Measurements from ENCODE around the gene MFN2. TPM values are rescaled to one million over a fixed set of nuclear protein-coding genes. Genes with fewer than 3 reads are reported as not detected.

Gene MFN2
- total and polyA plus RNA-seq, 9 of the 15 experiments (the other 6 are each of a cell fraction or from before 2014, with no cell fraction given) = 10.5 to 158 (median 87.1) TPM

- TF ChIP-seq ZBTB11 (CRISPR knock-in tag; IDR thresholded peaks at IDR 0.05) (peak in 1 of 3 experiments; percentile 39; a peak in 1 of 6 replicates), ZNF707 (CRISPR knock-in tag; conservative IDR thresholded peaks at IDR 0.05) (peak; percentile 58), ZNF316 (IDR thresholded peaks at IDR 0.05) (peak; percentile 64)
These were observed 32.5 kb downstream of the MFN2 start (continued) for GRCh38 chr1:12012560-12013316.
